Medulla oblongata (tissue), 1 donor: ENCODE results near the gene SS18.
"Not testable (repeated sequence)": the region's sequence is repeated elsewhere in the genome, so short reads cannot be mapped to it uniquely, and the experiment has no call there.

Experiments used
- DNase-seq: peaks from one replicate; pipeline ENCODE4 v3.0.0-alpha.2; 2015; ENCODE audit errors: extremely low spot score

SS18 gene

DNA sequence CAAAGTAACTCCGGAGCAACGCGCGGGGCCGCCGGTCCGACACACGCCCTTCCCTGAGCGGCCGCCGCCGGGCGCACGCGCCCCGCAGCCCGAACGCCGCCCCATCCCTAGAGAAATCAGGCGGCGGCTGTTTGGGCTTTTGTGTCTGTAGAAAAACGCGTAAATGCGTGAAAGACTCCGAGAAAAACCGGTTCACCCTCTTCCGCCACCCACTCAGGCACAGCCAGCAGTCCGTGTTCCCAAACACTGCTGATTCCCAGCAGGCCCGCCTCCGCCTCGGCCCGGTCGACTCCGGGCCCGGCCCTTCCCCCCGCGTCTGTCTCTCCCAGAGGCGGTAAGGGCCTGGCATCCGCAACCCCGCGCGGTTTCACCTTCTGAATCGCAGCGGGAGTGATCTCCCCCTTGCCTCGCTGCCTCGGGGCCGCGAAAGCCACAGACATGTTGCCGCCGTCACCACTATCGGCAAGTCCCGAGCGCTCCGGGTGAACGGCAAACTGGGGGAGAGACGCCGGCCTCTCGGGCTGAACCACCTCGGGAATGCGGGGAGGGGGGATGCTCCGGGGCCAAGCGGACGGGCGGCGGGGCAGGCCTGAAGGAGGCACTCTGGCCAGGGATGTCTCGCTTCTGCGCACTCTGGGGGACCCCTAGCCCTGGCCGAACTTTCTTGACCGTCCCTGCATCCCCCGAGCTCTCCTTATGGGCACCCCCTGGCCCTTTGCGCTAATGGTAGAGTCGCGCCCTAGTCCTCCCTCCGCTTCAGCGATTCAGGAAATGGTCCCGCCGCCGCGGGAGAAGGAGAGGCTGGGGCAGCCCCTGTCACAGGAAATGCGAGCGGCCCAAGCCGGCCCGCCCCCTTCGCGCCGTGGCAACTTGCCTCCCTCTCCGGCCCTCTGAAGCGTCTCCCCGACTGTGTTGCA is at the start of gene SS18:
TSS of gene SS18 (minus strand) at position 484 of the 917 bp plus-strand sequence. CDS start at position 440, 44 bp downstream.
- DNase-seq: peak; percentile 97

DNA sequence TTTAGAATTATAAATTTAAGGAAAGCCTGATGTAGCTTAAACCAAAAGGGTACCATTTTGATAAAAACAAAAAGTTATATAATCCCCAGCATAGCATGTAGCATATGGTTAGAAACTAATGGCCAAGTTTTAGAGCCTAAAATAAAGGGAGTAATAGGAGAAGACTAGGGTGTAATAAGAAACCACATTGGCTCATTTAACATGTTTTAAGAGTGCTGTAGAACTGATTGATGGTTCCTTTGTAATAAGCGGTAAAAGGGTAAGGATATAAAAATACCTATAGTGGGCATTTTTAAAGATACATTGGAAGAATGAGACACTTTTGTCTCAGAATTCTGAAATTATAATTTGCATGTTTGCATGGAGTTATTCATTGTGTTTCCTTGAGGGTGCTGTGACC is 45.1 kb upstream of the SS18 start:
- no peak for DNase-seq

- DNase-seq: no peak
Observed at GRCh38 chr18:26134107-26134506, 43.7 kb upstream of the SS18 start.

DNA sequence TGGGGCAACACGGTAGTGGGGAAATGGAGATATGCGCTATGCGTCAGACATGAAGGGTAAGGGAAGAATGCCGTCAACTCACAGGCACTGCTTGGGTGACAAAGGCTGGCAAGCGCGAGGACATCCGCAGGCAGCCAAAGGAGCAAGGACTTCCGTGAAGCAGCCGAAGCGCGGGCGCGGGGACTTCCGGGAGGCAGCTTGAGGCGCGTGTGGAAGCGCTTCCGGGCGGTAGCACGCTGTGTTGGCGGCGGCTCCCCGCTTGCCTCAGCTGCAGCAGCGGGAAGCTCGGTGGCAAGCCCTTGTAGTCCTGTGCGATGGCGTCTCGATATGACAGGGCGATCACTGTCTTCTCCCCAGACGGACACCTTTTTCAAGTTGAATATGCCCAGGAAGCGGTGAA is 43.2 kb upstream of the SS18 start, which contains the start of gene PSMA8:
TSS of gene PSMA8 (plus strand) at position 218 of the 400 bp plus-strand sequence. CDS start at position 315, 97 bp downstream.
- no peak for DNase-seq

- DNase-seq: not testable (repeated sequence)
Observed at GRCh38 chr18:26128192-26128591, 37.8 kb upstream of the SS18 start.

DNA sequence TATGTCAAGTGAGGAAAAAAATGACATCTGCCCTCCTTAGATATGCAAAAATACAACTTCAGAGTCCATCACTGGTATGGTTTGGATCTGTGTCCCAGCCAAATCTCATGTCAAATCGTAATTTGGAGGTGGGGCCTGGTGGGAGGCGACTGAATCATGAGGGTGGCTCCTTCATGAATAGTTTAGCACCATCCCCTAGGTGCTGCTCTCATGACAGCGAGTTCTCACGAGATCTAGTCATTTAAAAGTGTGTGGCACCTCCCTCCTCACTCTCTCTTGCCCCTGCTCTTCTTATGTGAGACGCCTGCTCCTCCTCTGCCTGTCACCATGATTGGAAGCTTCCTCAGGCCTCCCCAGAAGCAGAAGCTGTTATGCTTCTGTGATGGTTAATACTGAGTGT is 37.4 kb upstream of the SS18 start:
- DNase-seq: no peak

DNA sequence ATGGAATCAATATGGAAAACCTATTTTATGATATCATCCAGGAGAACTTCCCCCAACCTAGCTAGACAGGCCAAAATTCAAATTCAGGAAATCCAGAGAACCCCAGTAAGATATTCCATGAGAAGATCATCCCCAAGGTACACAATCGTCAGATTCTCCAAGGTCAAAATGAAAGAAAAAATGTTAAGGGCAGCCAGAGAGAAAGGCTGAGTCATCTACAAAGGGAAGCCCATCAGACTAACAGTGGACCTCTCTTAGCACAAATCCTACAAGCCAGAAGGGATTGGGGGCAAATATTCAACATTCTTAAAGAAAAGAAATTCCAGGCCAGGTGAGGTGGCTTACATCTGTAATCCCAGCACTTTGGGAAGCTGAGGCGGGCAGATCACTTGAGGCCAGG is 31.6 kb upstream of the SS18 start:
- DNase-seq: not testable (repeated sequence)

DNA sequence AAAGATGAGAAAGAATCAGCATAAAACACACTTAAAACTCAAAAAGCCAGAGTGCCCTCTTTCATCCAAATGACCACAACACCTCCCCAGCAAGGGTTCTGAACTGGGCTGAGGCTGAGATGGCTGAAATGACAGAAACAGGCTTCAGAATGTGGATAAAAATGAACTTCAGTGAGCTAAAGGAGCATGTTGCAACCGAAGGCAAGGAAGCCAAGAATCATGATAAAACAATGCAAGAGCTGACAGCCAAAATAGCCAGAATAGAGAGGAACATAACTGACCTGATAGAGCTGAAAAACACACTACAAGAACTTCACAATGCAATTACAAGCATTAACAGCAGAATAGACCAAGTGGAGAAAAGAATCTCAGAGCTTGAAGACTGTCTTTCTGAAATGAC is 31.1 kb upstream of the SS18 start:
- DNase-seq: no peak

- no peak for DNase-seq
Observed at GRCh38 chr18:26119246-26119645, 28.8 kb upstream of the SS18 start.

- DNase-seq: no peak
Observed at GRCh38 chr18:26104035-26104434, 13.6 kb upstream of the SS18 start.

GRCh38 chr18:26103579-26103978 is 13.2 kb upstream of the SS18 start:
- no peak for DNase-seq

- DNase-seq: no peak
Observed at GRCh38 chr18:26097563-26097962, 7.2 kb upstream of the SS18 start.

DNA sequence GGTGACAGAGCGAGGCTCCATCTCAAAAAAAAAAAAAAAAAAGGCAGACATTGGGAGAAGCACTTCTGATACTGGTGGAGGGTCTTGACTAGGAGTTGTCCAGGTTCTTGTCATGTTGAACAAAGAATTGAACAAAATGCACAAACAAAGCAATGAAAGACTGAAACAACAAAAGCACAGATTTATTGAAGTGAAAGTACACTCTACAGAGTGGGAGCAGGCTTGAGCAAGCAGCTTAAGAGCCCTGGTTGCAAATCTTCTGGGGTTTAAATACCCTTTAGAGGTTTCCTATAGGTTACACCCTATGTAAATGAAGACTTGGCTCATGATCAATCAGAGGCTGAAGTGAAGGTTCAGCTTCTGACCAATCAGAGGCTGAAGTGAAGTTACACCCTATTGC is 6.4 kb upstream of the SS18 start:
- no peak for DNase-seq

DNA sequence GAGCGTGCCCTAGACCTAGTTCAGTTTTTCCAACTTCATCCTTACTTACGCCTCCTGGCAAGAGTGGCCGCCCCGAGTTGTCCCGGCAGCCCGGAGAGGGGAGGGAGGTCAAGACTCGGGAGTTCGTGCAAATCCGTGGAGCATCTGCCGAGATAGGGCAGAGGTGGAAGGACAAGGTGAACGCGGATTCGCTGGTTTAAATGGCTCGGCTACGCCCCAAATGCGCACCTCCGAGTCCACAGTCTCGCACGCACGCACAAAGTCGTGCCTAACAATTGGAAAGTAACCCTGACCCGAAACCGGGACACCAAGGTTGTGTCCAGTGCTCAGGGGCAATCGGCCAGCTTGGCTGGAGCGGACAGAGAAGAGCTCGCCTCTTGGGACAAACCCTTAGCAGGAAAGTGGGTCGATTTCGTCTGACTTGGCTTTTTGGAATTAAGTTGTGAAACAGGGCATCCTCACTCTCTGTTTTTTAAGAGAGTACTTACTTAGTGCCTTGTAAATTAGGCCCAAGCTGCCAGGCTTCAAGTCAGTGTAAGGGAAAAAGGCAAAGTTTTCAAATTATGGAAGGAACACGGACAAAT is 726 bp upstream of the SS18 start:
- DNase-seq: no peak

- DNase-seq: peak; percentile 63
Observed at GRCh38 chr18:26089293-26090129, 902 bp downstream of the SS18 start.

DNA sequence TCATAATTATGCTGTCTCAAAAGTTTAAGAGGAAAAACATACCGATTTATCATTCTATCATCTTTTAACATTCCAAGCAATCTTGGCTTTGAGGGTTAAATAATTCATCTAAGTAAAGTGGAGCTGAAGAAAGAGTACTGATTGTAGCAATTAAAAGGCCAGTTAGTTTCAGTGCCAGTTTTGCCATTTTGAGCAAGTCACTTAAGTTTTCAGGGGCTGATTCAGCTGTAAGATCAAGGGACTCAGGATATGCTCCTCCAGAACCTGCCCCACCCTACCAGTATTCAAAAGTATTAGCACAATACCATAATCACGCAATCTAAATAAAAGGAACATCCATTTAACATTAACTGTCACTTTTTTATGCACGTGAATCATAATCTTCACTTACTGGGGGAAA is 1.9 kb downstream of the SS18 start:
- DNase-seq: peak; percentile 18

DNA sequence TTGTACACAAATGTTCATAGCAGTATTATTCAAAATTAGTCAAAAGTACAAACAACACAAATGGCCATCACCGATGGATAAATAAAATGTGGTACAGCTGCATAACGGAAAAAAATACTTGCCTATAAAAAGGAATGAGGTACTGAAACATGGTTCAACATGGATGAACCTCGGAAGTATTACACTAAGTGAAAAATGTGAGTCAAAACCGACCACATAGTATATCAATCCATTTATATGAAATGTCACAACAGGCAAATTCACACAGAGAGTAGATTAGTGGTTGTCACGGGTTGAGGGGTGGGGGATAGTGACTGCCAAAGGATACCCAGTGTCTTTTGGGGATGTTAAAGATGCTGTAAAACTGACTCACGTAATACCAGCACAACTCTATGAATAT is 3.5 kb downstream of the SS18 start:
- no peak for DNase-seq

- no peak for DNase-seq
Observed at GRCh38 chr18:26085056-26085455, 5.4 kb downstream of the SS18 start.

DNA sequence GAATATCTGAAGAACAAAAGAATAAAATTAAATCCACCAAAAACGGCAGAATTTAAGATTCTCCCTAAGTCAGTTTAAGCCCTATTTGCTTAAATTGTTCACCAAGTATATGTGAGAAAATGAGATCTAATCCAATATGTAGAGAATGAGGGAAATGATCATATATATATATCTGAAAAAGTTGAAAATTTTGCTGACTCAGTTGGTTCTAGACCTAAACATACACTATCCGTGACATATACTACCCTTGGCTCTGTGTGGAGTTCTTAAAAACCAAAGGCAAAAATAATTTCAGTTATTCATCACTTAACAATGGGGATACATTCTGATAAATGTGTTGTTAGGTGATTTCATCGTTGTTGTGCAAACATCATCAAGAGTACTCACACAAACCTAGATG is 7.3 kb downstream of the SS18 start:
- DNase-seq: no peak

- no peak for DNase-seq
Observed at GRCh38 chr18:26082475-26082874, 7.9 kb downstream of the SS18 start.

DNA sequence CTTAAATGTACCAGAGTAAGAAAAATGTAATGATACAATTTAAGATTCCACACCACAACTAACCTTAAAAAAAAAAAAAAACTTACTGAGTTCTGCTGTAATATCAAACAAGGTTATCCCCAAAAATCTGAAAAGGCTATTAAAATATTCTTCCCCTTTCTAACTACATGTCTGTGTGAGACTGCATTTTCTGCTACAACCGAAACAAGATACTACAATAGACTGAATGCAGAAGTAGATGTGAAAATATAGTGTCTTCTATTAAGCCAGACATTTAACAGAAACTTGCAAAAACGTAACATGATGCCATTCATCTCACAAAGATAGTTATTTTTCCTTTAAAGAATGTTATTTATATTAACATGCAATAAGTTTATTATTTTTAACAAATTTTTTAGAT is 16.2 kb downstream of the SS18 start:
- no peak for DNase-seq

- DNase-seq: no peak
Observed at GRCh38 chr18:26073758-26074157, 16.7 kb downstream of the SS18 start.
